Thoracic aorta (tissue), 2 donors: ENCODE data around the gene DNM1L. TPM values are rescaled to one million over a fixed set of nuclear protein-coding genes. Genes with fewer than 3 reads are reported as not detected.

ENCODE experiments used
- ATAC-seq: fragments of 150-250 bp; one replicate; pipeline ENCODE4 v1.8.0; 2017; ENCODE audit warnings: low read depth; ENCODE audit not compliant: insufficient number of reproducible peaks, low FRiP score
- DNase-seq: peaks from one replicate; pipeline ENCODE4 v3.0.0-alpha.2; 2020; ENCODE audit warnings: low spot score
- H3K27ac ChIP-seq, 2 donors: fragments of 200-600 bp; sonication (generic); 1 replicate in 1 of 2; 2 replicates in 1 of 2; pipeline ENCODE4 v1.5.1; 2016; ENCODE audit warnings: mild to moderate bottlenecking in 2 of 2, moderate library complexity in 2 of 2
- H3K27me3 ChIP-seq: fragments of 200-600 bp; sonication (generic); replicated peaks from 2 replicates; pipeline ENCODE4 v1.6.0; 2016; ENCODE audit warnings: mild to moderate bottlenecking; ENCODE audit not compliant: insufficient read depth
- H3K36me3 ChIP-seq: fragments of 200-600 bp; sonication (generic); one replicate; pipeline ENCODE4 v1.5.1; 2016
- H3K4me1 ChIP-seq, 2 donors: fragments of 200-600 bp; sonication (generic); 1 replicate in 1 of 2; 2 replicates in 1 of 2; pipeline versions ENCODE4 v1.5.1 to v1.6.0; 2016; ENCODE audit warnings: low read depth in 2 of 2, mild to moderate bottlenecking in 1 of 2; ENCODE audit not compliant: control insufficient read depth in 1 of 2
- H3K4me3 ChIP-seq: fragments of 200-600 bp; sonication (generic); 2 replicates; pipeline ENCODE4 v1.5.1; 2016; ENCODE audit warnings: mild to moderate bottlenecking
- H3K9me3 ChIP-seq: fragments of 200-600 bp; sonication (generic); 2 replicates; pipeline ENCODE4 v1.5.1; 2016
- total RNA-seq, 2 donors: library from RNA; depleted of rRNA; stranded (reverse); fragments of >200 nt; gene quantifications; one replicate each; pipeline versions ENCODE4 v1.1.0 to v1.2.3, GENCODE V29; 2016
- TF ChIP-seq, protein P1 (sequence below): fragments of 200-600 bp; sonication (generic); IDR thresholded peaks from one replicate; pipeline ENCODE4 v1.5.1; 2019; ENCODE audit warnings: antibody characterized with exemption

Gene DNM1L
- total RNA-seq, 2 donors from 2014 or later, result 59.8 to 86.1 TPM

DNA sequence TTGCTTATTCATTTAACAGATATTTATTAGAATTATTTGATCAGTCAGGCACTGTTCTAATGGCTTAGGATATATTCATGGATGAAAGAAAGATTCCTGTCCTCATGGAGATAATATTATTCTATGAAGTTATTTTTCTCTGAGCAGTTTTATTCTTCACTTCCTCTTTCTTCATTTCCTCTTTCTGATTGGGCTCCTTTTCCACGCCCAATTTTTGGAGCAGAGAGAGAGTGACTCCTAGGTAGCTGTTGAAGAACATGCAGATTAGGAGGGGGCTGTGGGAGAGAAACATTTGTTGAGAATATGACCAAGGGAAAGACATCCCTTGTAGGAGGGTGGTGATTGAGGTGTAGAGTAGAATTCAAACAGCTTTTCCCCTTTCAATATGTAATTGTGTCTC, 82.6 kb downstream of the DNM1L start:
- H3K4me3 ChIP-seq, result no peak overlapping the region
- H3K4me1 ChIP-seq, result no peaks in the 10 kb centered on the region
- ATAC-seq (no peak), DNase-seq (no peak)
- H3K36me3 ChIP-seq, result no peaks in the 10 kb centered on the region
- TF ChIP-seq, protein P1, sequence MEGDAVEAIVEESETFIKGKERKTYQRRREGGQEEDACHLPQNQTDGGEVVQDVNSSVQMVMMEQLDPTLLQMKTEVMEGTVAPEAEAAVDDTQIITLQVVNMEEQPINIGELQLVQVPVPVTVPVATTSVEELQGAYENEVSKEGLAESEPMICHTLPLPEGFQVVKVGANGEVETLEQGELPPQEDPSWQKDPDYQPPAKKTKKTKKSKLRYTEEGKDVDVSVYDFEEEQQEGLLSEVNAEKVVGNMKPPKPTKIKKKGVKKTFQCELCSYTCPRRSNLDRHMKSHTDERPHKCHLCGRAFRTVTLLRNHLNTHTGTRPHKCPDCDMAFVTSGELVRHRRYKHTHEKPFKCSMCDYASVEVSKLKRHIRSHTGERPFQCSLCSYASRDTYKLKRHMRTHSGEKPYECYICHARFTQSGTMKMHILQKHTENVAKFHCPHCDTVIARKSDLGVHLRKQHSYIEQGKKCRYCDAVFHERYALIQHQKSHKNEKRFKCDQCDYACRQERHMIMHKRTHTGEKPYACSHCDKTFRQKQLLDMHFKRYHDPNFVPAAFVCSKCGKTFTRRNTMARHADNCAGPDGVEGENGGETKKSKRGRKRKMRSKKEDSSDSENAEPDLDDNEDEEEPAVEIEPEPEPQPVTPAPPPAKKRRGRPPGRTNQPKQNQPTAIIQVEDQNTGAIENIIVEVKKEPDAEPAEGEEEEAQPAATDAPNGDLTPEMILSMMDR, result no peak
- H3K27ac ChIP-seq, result no peak overlapping the region
- H3K27me3 ChIP-seq, result no peaks in the 10 kb centered on the region
- no peaks in the 10 kb centered on the region for H3K9me3 ChIP-seq

DNA sequence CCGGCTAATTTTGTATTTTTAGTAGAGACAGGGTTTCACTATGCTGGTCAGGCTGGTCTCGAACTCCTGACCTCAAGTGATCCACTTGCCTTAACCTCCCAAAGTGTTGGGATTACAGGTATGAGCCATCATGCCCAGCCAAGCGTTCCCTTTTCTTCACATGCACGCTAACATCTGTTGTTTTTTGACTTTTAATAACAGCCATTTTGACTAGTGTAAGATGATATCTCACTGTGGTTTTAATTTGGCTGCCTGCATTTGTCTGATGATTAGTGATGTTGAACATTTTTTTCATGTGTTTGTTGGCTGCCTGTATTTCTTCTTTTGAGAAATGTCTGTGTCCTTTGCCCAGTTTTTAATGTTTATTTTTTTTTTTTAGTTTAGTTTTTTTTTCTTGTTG, 86.8 kb downstream of the DNM1L start:
- no peak for ATAC-seq
- Histone ChIP-seq H3K27ac (no peak overlapping the region), H3K4me3 (no peak overlapping the region), H3K4me1 (no peaks in the 10 kb centered on the region), H3K27me3 (no peaks in the 10 kb centered on the region), H3K9me3 (no peaks in the 10 kb centered on the region), H3K36me3 (no peaks in the 10 kb centered on the region)
- TF ChIP-seq, protein P1, result no peak
- DNase-seq, result no peak

DNA sequence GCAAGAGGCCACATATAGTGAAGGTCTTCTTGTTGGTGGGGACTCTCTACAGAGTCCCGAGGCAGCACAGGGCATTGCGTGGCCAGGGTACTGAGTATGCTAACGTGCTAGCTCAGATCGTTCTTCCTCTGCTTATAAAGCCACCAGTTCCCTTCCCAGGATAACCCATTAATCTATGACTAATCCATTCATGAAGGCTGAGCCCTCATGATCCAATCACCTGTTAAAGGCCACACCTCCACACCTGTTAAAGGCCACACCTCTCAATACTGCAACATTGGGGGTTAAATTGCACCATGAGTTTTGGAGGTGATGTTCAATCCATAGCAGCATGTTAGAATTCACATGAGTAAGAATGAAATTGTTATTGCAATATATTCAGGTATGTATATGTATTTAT, 89.4 kb downstream of the DNM1L start:
- H3K4me1 ChIP-seq, result no peaks in the 10 kb centered on the region
- no peaks in the 10 kb centered on the region for H3K36me3 ChIP-seq
- ATAC-seq (no peak), DNase-seq (no peak)
- H3K9me3 ChIP-seq, result no peaks in the 10 kb centered on the region
- no peaks in the 10 kb centered on the region for H3K27me3 ChIP-seq
- H3K27ac ChIP-seq, result no peak overlapping the region
- TF ChIP-seq, protein P1, result no peak
- H3K4me3 ChIP-seq, result no peak overlapping the region

DNA sequence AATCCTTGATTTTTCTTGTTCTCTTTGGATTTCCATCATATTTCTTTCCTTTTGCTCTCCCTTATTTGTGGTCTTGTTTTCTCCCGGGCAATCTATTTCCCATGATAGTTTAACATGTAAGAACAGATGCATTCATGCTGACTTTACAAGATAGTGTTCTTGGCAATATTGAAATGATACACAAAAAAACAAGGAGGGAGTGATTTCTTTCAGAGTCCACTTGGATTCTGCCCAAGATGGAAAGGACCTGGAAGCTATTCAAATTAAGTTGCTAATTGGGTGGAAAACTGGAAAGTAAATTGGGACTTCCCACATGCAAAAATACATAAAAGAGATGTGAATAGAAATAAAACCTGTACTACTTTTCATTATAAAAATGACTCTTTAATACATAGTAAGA, 91.0 kb downstream of the DNM1L start:
- ATAC-seq (no peak), DNase-seq (no peak)
- H3K4me3 ChIP-seq, result no peak overlapping the region
- H3K27ac ChIP-seq, result no peak overlapping the region
- TF ChIP-seq, protein P1, result no peak
- no peaks in the 10 kb centered on the region for H3K36me3 ChIP-seq
- H3K4me1 ChIP-seq, result no peaks in the 10 kb centered on the region
- no peaks in the 10 kb centered on the region for H3K27me3 ChIP-seq
- H3K9me3 ChIP-seq, result no peaks in the 10 kb centered on the region

DNA sequence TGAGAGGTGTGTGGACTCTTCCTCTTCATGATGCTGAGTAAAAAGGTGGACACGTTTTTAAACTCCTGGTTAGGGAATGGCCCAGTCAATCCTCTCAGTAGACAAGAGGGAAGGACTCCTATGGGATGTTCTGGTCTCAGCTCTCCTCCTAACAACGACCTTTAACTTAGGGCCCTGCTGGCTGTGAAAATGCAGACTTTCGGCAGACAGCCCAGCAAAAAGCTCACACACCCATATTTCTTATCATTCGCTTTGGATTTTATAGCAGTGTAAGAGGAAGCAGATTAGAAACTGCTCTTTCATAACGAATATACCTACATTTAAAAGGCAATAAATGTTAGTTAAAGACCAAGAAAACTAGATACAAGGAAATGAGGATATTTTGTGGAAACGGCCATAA, 94.6 kb downstream of the DNM1L start:
- Histone ChIP-seq H3K4me1 (no peaks in the 10 kb centered on the region), H3K4me3 (no peak overlapping the region), H3K36me3 (no peaks in the 10 kb centered on the region), H3K27ac (no peak overlapping the region), H3K9me3 (no peaks in the 10 kb centered on the region), H3K27me3 (no peaks in the 10 kb centered on the region)
- ATAC-seq (no peak), DNase-seq (no peak)
- TF ChIP-seq, protein P1, result no peak
